Measurements from ENCODE around the gene ABHD17B.
"Not testable (repeated sequence)": the region's sequence is repeated elsewhere in the genome, so short reads cannot be mapped to it uniquely, and the experiment has no call there.

ABHD17B gene

DNA sequence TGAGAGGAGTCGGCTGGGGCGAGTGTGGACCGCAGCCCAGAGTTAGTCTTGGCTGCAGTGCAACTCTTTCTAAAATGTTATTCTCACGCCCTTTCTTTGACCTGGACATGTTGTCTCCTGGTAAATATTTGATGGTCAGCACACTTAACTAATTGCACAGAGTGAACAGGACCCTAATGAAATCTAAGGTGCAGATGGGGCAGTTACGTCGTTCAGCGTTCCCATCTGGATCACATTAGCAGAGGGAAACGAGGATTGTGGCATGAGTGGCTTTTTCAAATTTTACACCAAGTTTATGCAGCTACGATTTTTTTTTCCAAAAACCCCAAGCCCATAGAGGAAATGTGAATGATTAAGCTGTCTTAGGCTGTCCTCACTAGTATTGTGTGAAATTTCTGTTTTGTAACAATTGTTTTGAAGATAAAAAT, 929 bp upstream of the ABHD17B start:
- no peak for DNase-seq

DNA sequence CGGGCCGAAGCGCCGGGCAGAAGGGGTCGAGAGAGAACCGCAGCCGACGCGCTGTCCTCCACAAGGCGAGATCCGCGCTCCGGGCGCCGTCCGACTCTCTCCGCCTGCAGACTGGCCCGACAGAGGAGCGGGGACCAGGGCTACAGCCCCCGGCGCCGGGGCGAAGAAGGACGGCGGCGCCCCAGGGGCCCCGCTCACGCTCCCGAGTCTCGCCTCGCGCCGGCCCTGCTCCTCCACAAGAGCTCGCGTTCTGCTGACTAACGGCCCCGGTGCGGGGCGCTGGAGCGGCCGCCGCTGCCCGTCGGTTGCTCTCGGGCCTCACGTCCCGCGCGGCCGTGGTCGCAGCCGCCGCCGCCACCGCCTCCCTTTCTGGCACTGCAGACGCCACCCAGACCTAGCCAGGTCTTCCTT, 338 bp downstream of the ABHD17B start:
- no peak for DNase-seq

DNA sequence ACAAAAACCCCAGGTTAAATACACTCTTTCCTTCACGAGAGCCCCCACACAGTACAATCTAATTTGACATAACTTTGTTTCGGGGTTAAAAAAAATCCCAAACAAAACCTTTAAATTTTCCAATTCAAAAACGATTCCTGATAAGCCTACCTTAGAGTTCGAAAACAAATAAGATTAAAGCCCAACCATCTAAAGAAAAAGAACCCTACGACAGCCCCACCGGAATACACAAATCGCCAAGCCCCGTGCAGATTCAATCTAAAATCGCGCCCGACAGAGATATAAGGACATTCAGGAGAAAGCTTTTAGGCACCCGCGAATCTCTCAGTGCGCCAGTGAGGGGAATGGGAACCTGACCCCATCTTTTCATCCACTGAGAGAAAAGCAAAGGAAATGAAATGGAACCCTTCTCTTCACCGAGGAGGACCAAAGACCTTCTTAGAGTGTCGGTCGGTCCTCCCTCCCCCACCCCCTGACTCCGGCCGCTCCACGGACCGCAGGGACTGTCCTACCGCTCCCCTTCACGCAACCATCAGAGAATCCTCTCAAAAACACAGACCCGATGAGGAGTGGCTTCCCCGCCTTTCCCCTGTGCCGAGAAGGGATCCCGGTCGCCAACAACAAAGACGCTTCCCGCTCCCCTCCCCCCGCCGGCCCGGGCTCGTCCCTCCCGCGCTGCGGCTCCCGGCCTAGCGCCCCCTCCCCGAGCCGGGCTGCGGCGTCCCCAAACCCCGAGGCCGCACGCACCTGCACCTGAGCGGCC, 925 bp downstream of the ABHD17B start:
- no peak for DNase-seq

DNA sequence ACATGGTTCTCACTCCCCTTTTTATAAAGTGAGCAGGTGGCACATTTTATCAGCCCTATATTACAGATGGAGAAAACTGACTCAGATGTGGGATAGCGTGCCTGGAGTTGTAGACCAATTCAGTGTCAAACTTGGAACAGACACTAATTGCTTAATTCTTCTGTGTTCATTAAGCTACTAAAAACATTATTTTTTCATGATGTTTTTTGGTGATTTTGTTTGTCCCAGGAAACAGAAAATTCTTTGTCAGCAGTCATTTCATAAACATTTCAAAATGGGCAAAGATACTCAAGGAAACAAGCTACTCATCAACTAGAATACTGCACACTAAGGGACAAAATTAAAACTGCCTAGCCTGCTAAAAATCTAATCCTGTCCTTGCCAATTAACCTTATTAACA, 2.2 kb downstream of the ABHD17B start:
- no peak for DNase-seq

DNA sequence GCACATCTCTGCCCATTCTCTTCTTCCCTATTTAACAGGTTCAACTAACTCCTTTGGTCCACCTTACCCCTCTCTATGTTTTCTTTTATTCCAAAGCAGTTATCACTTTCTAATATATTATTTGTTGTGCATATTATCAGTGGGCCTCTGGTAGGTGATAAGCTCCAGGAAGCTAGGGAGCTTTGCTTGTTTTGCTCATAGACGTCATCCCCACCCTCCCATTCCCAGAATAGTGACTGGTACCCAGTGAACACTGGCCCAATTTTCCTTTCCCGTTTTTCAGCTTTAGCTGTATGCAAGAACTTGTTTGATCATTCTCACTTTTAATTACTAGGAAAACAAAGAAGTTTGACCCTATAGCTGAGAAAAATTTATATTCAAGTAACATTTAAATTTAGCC, 6.9 kb downstream of the ABHD17B start:
- DNase-seq: no peak

DNA sequence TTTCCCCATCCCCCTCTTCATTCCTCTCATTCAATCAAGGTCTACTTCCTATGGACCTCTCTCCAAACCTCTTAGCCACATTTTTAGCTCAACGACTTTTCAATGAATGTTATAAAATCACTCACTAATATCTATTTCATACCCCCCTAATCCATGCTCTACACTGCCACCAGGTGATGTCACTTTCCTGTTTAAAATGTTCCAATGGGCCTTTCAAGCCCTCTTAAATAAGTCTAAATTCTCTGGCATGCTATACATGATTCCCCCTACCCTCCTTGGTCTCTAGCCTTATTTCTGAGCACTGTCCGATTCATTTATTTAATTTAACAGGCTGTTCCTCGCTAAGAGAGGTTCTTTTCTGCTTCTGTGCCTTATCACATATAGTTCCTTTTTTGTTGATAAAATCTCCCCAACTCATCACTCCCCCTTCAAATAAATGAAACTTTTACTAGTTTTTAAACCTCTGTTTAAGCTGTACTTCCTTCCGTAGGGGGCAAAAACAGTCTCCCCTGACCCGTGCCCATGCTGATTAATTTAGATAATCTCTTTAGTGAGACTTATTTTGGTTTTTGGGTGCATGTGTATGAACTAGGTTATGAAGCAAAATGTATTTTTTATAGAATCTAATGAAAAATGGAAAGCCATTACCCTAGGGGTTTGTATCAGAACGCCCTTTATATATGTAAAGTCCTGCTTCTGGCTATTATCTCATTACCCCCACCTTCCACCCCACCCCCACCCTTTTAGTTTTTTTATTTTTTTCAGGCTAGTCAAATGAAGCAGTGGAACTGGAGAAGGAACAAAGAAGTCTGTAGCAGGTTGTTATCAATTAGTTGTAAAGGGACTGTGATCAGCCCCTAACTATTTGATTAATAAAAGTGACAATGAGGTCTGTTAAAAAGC, 9.0 kb downstream of the ABHD17B start:
- no peak for DNase-seq

DNA sequence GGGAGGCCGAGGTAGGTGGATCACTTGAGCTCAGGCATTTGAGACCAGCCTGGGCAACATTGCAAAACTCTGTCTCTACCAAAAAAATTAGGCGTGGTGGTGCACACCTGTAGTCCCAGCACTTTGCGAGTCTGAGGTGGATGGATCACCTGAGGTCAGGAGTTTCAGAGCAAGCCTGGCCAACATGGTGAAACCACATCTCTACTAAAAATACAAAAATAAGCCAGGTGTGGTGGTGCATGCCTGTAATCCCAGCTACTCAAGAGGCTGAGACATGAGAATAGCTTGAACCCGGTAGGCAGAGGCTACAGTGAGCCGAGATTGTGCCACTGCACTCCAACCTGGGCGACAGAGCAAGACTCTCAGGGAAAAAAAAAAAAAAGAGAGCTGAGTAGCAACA, 12.2 kb downstream of the ABHD17B start:
- DNase-seq: not testable (repeated sequence)

DNA sequence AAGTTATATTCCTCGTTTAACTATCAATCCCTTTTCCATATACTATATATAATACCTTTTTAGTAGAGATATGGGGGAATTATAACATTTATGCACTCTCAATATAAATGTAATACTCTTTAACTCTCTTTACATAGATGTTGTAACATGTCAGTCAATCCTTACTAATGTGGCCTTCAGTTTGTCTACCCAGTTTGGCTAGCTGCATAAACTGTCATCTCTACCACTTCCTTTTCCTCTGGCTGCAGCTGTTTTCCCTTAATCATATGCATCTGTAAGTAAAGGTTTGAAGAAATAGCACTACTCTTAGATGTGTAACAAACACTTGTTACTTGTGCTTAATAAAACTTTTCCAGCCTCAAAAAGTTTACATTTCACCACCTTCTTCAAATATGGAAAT, 13.4 kb downstream of the ABHD17B start:
- peak; percentile 3 for DNase-seq

DNA sequence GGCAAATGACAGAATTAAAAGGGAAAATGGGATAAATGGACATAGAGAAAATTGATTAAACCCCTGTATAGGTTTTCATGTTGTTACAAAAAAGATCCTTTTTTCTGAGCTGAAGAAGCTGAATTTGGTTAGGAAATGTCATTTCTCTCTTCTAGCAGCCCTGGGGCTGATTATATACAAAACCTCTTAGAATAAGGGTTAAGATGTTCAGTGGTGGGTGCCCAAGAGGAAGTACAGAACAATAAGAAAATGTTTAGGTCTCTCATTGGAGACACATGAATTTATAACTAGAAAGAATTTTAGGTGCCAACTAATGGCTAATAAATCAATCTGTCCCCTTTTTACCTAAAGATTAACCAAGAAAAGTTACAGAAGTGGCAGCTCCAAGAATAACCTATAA, 14.2 kb downstream of the ABHD17B start:
- no peak for DNase-seq

DNA sequence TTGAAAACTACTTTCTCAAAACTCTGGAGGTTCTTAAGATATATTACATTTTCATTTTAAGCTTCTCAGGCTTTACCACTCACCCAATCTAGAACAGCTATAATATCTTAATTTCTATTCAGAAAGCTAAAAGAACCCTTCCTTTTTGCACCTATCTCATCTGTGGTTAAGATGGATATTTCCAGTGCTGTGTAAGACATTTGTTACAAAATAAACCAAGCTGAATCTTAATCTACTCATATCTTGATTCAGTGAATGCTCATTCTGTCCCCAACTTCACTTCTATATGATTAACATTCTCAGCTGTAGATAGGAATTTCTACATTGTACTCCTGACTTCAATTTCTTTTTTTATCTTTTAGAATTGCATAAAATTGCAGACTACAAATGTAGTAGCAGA, 15.0 kb downstream of the ABHD17B start:
- DNase-seq: no peak

DNA sequence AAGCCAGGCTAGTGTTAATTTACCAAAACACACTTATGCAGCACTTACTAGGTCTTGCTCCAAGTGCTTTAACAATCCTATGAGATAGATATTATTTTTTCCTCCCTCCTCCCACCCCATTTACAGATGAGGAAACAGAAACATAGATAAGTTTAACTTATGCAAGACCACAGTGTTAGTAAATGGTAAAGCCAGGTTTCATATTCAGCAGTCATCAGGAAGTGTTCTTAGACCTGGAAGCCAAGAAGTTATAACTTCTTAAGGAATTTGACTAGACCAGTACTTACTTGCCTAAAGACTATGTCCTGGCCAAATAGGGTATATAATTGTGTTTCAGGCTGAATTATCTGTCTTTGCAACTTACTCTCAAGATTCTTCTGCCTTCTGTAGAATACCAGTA, 15.9 kb downstream of the ABHD17B start:
- peak; percentile 3 for DNase-seq

DNA sequence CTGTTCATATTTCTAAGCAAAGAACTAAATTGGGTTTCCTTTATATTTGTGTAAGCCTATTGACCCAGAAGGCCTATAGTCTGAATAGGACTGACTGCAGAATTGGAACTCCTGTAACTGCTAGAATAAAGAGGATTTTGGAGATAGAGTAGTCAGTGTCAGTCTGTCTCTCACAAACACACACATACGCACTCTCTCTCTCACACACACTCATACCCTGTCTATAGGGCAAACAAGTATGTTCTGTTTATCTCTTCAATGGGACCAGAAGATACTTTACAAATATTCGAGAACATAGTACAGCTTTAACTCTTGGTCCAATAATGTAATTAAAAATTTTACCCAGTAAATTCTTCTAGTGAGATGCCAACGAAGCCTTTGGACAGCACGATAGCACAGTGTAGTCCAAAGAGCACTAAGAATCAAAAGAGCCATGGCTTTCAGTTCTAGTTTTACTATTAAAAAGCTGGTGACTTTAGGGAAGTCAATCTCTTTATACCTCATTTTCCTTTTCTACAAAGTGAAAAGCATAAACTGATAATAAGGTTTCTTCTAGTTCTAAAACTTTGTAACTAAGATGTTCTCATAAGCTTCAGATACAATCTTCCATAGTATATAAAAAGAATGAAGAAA, 19.3 kb downstream of the ABHD17B start:
- DNase-seq: no peak

DNA sequence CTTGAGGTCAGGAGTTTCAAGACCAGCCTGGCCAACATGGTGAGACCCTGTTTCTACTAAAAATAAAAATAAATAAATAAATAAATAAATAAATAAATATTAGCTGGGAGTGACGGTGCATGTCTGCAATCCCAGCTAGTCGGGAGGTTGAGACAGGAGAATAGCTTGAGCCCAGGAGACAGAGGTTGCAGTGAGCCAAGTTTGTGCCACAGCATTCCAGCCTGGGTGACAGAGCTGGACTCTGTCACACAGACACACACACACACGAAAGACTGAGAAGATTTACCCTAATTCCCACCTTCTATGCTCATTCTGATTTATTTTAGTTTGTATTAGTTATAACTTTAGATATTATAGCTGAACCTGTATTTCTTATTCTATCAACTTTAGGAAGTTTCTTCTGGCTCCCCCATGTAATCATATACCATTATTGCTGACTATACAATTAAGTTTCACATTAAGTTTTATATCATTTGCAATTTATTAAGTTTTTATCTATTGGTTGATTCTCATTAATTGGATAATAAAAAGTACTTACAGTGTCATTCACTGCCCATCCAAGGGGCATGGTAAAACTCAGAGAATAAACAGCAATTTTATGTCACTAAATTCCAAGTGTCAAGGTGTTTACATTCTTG, 20.8 kb downstream of the ABHD17B start:
- DNase-seq: no peak

DNA sequence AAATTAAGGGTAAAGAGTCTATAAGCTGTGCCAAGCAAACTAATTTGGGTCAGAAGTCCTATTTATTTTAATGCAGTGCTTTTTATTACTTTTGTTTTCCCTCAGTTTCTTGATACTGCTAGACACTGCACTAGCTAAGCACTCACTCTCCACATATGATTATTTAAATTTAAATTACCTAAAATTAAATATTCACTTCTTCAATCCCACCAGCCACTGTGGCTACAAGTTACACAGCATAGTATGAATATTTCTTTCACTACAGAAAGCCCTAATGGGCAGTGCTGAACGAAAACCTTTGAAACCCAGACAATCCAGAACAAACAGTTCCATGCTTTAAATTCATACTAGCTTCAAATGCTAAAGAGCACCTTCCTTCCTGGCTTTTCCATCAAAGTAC, 23.6 kb downstream of the ABHD17B start:
- DNase-seq: no peak

DNA sequence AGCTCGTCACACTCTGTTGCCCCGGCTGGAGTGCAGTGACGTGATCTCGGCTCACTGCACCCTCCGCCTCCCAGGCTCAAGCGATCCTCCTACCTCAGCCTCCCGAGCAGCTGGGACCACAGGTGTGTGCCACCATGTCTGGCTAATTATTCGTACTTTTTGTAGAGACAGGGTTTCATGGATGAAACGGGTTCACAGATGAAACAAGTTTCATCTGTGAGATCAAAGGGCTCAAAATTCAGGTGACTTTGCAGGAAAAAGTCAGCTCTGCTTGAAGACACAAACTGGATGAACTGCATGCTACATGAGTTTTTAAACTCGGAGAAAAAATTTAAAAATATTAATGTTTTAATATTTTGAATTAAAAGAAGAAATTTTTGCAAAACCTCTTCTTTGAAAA, 24.5 kb downstream of the ABHD17B start:
- no peak for DNase-seq

DNA sequence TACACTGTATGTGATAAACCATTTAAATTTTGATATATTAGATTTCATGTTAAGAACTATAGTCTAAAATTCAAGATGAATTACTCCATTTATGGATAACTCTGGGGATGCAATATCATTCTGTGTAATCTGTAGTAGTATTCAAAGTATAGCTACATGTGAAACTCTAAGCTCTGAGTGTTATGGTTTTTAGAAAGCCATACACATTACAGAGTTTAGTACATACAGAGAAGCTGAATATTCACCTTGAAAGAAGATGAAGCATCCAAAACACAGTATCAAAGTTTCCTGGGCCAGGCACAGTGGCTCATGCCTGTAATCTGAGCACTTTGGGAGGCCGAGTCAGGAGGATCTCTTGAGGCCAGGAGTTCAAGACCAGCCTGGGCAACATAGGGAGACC, 25.0 kb downstream of the ABHD17B start:
- DNase-seq: no peak

DNA sequence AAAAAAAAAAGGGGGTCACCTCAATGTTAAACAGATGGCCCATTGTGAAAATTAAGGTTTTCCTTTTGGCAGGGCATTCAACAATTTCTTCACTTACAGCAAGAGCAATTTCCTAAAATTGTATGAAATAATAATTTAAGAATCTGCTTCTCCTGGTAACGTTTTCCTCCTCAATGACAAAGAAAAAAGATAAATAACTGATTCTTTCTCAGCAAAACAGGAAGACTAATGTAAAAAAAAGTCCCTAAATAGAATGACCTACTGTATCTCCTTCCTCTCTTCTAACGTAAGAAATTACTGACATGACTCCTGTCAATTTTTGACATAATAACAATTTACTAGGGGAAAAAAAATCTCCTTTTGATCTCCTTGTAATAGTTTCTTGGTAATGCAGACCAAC, 25.5 kb downstream of the ABHD17B start:
- no peak for DNase-seq

DNA sequence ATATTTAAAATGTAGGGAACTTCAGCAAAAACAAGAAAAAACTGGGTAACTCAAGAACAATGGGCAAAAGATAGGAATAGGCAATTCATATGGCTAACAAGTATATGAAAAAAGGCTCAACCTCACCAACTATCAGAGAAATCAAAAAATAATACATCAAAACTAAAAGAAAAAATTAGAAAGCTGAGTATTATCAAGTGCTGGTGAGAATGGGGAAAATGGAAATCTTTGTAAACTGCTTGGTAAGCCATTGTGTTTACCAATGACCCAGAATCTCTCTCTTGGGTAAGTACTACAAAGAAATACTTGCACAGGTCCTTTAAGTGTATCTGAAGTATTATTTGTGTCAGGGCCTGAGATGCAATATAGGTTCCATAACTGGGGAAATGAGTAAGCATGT, 27.0 kb downstream of the ABHD17B start:
- no peak for DNase-seq

DNA sequence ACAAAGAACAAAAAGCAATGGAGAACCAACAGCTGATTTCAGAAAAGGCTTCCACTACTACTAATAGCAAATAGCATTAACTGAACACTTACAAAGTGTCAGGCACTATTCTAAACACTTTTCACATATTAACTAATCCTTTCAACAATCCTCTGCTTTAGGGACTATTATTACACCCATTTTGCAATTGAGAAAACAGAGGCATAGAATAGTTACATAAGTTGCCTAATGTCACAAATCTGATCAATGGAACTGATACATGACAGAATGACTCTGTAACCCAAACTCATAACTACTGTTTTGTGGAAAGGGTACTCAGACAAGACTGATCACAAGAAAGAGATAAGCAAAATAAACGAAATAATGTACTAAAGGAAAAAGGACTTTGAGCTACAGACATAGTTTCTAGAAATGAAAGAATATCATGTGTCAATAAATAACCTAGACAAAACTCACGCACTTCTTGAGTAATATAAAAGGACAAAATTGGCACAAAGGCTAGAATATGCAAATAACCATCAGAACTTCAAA, 31.3 kb downstream of the ABHD17B start:
- DNase-seq: no peak

DNA sequence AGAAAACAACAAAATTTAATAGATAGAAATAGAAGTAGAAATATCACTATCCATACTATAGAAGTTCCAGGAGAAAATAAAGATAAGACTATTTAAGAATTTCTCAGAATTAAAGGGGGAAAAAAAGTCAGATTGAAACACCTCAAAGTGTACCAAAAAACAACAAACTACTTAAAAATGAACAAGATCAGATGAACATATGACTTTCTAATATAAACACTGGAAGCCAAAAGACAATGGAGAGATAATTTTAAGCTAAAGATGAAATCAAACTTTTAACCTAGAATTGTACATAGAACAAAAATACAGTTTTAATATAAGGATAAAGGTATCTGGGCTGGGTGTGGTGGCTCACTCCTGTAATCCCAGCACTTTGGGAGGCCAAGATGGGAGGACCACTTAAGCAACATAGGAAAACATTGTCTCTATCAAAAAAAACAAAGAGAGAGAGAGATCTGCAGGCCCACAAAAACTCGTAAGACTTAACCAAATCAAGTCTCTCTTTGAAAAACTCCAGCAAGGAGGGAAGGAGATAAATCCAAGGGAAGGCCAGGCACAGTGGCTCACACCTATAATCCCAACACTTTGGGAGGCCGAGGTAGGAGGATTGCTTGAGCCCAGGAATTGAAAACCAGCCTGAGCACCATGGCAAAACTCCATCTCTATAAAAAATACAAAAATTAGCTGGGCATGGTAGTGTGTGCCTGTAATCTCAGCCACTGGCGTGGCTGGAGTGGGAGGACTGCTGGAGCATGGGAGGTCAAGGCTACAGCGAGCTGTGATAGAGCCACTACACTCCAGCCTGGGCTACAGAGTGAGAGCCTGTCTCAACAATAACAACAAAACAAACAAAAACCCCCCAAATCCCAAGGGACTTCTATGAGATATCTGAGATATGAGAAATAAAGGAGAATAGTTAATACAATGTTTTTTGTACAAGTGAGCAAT, 32.4 kb downstream of the ABHD17B start:
- DNase-seq: no peak

DNA sequence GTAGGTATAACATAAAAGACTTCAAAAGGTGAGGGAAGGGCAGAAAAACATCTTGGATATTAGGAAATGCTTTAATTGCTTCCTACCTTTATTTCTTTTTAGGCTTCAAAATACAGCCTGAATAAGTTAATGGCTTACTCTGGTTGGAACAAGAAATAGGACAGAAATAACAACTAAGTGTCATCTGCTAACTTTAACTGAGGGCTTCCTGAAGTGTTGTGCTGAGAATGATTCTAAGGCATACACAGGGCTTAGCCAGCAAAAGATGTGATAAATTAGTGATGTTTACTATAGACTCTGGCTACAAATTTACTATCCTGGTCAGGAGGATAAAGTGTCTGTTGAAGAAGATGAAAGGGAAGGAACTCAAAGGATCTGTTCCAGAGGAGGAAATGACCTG, 34.2 kb downstream of the ABHD17B start:
- no peak for DNase-seq

DNA sequence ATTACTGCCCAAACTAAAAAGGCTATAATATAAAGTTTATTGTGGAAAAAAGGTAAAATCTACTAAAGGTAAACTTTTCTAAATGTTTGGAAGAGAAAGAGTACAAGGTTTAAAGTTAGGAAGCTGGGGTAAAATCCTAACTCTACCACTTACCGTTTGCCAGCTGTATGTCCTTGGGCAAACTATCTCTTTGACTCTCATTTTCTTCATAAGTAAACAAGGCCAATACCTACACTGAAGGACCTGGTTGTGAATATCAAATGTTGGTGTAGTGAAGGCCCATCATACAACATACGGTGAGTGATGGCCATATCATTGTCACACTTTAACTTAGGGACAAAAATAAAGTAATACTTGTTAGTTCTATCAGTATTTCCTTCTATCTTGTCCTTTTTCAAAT, 34.9 kb downstream of the ABHD17B start:
- no peak for DNase-seq
